Effector CD4-positive, alpha-beta T cell (primary cell): ENCODE measurements around the gene RAD51B.
"Not testable (repeated sequence)": the region's sequence is repeated elsewhere in the genome, so short reads cannot be mapped to it uniquely, and the experiment has no call there.

Source experiments
- DNase-seq: peaks from one replicate; pipeline ENCODE4 v3.0.0-alpha.2; 2020

RAD51B gene

GRCh38 chr14:68186500-68187276 is 367.1 kb downstream of the RAD51B start:
- not testable (repeated sequence) for DNase-seq

- DNase-seq, result no peak
These were observed 368.6 kb downstream of the RAD51B start for GRCh38 chr14:68188174-68188573.

DNA sequence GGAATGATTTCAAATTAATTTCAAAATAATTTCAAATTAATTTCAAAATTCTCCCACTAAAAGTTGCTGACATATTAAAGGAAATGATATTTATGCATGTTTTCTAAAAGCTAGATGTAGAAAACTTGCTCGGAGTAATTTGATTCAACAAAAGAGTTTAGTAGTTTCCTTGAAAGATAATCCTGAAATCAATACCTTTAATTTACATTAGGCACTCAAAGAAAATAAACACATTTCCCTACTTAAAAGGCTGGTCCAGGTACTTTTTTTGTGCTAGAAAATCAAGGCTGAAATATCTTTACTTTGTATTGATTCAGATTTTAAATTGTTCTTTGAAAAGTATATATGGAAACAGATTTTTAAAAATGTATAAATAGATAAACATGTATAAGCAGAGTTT is 370.5 kb downstream of the RAD51B start:
- no peak for DNase-seq

- no peak for DNase-seq
These were observed 372.2 kb downstream of the RAD51B start for GRCh38 chr14:68191567-68192321.

- no peak for DNase-seq
These were observed 373.4 kb downstream of the RAD51B start for GRCh38 chr14:68192935-68193334.

GRCh38 chr14:68193970-68194681 is 374.5 kb downstream of the RAD51B start:
- no peak for DNase-seq

DNA sequence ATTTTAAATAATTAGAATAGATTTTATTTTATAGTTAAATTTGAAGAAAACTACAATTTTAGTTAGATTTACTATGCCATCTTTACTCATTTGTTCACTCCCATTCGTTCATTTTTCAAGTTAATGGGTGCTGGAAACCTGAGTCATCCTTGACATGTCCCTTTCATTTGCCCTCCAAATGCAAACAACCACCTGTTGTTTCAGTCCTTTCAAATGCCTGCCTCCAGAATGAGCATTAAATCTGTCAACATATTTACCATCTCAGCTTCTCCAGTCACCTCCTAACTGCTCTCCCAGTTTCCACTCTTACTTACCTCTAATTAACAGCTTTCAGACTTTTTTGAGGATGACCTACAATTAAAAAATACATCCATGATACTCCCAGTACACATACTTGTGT is 375.5 kb downstream of the RAD51B start:
- no peak for DNase-seq

GRCh38 chr14:68198713-68199495 is 379.3 kb downstream of the RAD51B start:
- DNase-seq, result no peak

DNA sequence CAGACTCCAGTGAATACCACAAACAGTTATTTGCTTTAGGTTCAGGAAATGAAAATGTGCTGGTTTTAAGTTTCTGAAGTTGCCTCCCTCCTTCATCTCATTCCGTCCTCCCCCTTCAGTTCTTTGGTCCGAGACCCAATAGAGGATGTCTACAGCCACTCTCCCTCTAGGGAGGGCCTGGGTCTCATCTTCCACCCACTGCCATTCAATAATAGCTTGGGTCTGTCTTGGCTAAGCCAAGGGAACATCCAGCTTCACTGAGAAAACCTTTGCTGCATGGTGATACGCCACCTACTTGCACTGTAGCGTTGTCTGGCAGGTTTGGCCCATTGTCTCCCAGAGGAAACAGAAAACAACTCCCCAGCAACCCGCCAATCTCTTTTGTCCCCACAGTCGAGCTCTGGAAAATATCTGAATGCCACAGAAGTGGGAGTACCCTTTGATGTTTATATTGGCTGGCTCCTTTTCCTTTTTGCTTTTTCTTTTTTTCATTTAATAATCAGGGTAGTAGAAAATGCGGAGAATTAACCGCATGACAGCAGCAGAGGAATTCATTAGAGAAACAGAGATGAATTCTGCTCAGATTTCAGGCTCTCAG is 380.1 kb downstream of the RAD51B start:
- no peak for DNase-seq

DNA sequence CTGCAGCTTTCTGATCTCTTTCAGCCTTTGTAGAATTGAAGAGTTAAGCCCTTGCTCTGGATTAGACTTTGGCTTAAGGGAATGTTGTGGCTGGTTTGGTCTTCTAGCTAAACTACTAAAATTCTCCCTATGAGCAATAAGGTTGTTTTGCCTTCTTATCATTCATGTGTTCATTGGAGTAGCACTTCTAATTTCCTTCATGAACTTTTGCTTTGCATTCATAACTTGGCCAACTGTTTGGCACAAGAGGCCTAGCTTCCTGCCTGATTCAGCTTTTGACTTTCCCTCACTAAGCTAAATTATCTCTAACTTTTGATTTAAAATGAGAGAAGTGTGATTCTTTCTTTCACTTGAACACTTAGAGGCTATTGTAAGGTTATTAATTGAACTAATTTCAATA is 384.3 kb downstream of the RAD51B start:
- no peak for DNase-seq

- no peak for DNase-seq
These were observed 388.6 kb downstream of the RAD51B start for GRCh38 chr14:68208218-68208617.

- DNase-seq, result no peak
These were observed 389.2 kb downstream of the RAD51B start for GRCh38 chr14:68208626-68209317.

DNA sequence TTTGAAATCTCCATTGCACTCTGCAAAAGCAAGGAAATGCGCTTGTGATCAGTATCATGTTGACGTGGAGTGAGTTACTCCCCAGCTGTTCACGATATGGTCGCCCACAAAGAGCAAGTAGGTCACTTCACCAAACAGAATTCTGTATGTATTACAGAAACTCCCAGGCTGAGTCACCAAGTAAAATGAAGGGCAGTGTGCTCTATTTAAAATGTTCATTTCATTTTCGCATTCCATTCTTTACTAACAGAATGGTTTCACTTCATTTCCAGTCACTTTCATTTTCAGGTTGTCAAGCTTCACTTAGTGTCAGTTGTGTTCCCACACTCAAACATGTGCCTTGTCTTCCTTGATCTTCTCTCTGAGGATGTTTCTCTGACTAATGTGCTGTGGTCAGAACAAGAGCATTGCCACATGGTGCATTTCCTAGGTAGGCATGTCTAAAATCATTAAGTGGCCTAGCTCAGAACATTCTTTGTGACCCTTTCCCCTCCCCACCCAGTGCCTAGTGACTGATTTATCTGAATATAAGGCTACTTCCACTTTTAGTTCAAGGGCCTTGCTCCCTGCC is 391.2 kb downstream of the RAD51B start:
- peak; percentile 13 for DNase-seq

DNA sequence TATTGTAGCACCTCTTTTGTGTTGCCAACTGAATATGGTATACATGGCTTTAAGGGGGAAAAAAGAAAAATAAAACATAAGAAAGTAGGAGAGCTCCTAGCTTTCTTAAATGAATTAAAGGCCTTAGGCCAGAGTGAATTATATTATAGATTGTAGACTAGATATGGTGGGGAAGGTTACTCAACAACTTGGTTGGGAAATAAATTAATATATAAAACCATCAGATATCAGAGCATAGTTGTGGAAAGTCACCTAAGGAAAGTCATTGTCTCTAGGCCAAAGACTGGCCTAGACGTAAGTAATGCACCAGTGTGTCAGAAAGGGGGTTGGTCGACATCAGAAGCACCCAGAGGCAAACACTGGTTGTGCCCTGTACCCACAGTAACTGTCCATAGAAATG is 391.8 kb downstream of the RAD51B start:
- DNase-seq, result no peak

DNA sequence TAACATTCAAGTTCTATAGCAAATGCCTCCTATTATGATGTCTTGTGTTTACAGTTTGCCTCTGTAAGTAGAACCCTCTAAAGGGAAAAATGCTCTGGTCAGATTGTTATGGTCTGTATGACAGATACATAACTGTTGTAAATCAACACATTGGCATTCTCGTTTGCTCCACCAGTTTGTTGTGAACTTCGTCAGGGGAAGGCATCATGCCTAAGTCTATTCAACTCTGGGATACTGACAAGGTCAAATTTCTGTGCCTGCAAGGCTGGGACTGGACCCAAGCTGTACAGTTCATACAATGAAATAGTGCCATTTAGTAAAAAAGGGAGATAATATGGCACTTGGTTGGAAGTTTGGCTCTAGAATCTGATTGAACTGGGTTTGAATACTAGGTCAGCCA is 392.3 kb downstream of the RAD51B start:
- no peak for DNase-seq

DNA sequence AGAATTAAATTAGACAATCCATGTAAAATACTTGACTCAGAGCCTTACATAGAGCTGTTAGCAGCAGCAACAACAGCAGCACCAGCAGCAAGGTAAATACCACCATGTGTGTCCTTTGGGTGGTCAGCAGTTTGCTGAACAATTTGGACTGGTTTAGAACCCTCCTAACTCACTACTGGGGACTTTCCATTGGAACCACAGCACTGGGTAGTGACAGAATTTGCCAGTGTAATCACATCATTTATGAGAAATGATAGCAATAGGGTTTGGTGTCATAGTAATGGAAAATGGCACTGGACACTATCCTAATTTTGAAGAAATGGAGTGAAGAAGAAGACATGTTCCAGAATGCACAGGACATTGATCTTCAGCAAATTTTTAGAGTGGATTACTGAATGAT is 392.8 kb downstream of the RAD51B start:
- no peak for DNase-seq

- DNase-seq, result no peak
These were observed 394.9 kb downstream of the RAD51B start for GRCh38 chr14:68214431-68214830.

GRCh38 chr14:68215629-68216028 is 396.1 kb downstream of the RAD51B start:
- no peak for DNase-seq

- DNase-seq, result no peak
These were observed 396.5 kb downstream of the RAD51B start for GRCh38 chr14:68216079-68216478.

DNA sequence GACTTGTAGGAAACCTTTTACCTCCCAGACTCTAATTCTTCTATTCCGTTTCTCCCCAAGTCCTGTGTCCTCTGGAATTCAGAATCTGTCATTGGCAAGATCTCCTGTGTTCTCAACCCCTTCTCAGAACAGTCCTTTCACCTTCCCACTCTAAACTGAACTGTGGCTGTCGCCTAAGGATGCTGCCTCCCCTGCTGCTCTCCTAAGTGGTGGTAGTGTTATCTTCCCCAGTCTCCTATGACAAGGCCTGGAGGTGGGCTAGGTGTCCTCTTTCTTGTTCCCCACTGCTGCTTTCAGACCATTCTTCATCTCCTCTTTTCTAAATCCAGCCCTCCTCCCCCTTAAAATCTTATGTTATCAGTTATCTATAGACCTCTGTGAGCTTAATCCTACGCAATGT is 397.4 kb downstream of the RAD51B start:
- no peak for DNase-seq

DNA sequence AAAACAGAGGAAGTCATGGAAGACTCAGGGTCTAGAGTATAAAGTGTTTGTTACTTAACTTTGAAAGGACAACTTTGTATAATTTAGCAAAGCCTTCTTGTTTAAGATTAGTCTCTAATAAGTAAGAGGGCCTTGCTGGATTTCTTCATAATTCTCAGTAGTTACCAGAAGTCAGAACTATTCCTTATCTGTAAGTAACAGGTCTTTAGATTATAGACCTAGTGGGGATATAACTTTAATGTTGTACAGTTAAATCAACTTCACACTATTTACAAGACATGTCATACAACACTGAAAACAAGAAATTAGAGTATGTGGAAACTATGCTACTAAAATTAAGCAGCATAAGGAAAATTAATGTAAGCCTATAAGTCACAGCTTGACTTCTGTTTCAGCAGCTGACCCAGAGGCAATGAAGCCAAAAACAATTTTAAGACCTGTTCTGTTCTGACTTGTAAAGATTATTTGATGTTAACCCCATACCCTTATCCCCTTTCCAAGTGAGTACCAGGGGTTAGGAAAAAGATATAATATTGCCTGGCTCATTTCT is 398.3 kb downstream of the RAD51B start:
- DNase-seq, result no peak
